ENCODE measurements around the gene ZNF714. TPM values are rescaled to one million over a fixed set of nuclear protein-coding genes. Genes with fewer than 3 reads are reported as not detected.

Gene ZNF714
- total and polyA plus RNA-seq, 2 of the 8 experiments (the other 6 are each of a cell fraction or from before 2014, with no cell fraction given): 16.4 to 74.2 TPM

GRCh38 chr19:21127001-21127400, 45.0 kb downstream of the ZNF714 start:
- H3K56ac ChIP-seq (replicated peaks; ENCODE audit: insufficient read length, low read depth, low read length): no peak overlapping the region
- TF ChIP-seq NANOG (IDR thresholded peaks at IDR 0.05; ENCODE audit: insufficient read depth, low read depth, low read length, poor library complexity, severe bottlenecking): no peak
- TF ChIP-seq JUN (IDR thresholded peaks at IDR 0.05; ENCODE audit: low read depth, low read length): no peak
- TF ChIP-seq HDAC6 (IDR thresholded peaks at IDR 0.05; ENCODE audit: low read depth, low read length): no peak
- TF ChIP-seq EZH2 (IDR thresholded peaks at IDR 0.05; ENCODE audit: low read depth, low read length, severe bottlenecking): no peak
- DNase-seq (ENCODE audit: low read depth in 1 of 2, low spot score in 2 of 2) (no peak), FAIRE-seq (no peak)
- H3K18ac ChIP-seq (ENCODE audit: extremely low read depth, low read length): no peak overlapping the region
- no peaks in the 10 kb centered on the region for H4K20me1 ChIP-seq (replicated peaks in 1 of 2; ENCODE audit: control insufficient read depth in 1 of 2, insufficient read depth in 2 of 2, low read length in 2 of 2)
- no peak overlapping the region for H3K4ac ChIP-seq (replicated peaks; ENCODE audit: insufficient read length, low read depth, low read length)
- H2AK5ac ChIP-seq (ENCODE audit: low read depth, low read length): no peak overlapping the region
- H3K4me3 ChIP-seq (ENCODE audit: extremely low read depth in 1 of 4, insufficient read depth in 2 of 4, low read depth in 3 of 4, low read length in 4 of 4): no peak overlapping the region
- H4K5ac ChIP-seq (ENCODE audit: insufficient read length, low read depth, low read length): no peak overlapping the region
- no peak overlapping the region for H3K4me2 ChIP-seq (ENCODE audit: insufficient read depth in 1 of 2, low read depth in 2 of 2, low read length in 2 of 2)
- H3K9me3 ChIP-seq (ENCODE audit: insufficient read depth in 2 of 2, low read depth in 1 of 2, low read length in 1 of 2): no peaks in the 10 kb centered on the region
- H2BK5ac ChIP-seq (ENCODE audit: low read depth, low read length): no peak overlapping the region
- POLR2A ChIA-PET (ENCODE audit: partially characterized antibody): interaction anchor here (0.7 to 1.8 kb wide), 5 partner anchors 8 to 186 kb away, joined by 3 to 8 read pairs (median 3); partner anchors contain the start of gene ZNF431
- no peak overlapping the region for H2AFZ ChIP-seq (ENCODE audit: low read length)
- no peaks in the 10 kb centered on the region for H3K79me2 ChIP-seq (ENCODE audit: control insufficient read depth in 1 of 2, insufficient read depth in 2 of 2, low read length in 2 of 2)
- no peak overlapping the region for H3K23ac ChIP-seq (ENCODE audit: insufficient read length)
- CTCF ChIA-PET (ENCODE audit: partially characterized antibody): no interaction called here
- H3K27ac ChIP-seq (ENCODE audit: low read depth, low read length): no peak overlapping the region
- H3K14ac ChIP-seq (ENCODE audit: insufficient read length): no peak overlapping the region
- H3K4me1 ChIP-seq (replicated peaks in 1 of 4; ENCODE audit: control insufficient read depth in 3 of 4, insufficient read depth in 4 of 4, low read length in 3 of 4): no peaks in the 10 kb centered on the region; a peak in 1 of 7 replicates
- H2BK120ac ChIP-seq (replicated peaks; ENCODE audit: low read depth, low read length): no peak overlapping the region
- no peaks in the 10 kb centered on the region for H3K79me1 ChIP-seq (ENCODE audit: low read depth, low read length)
- no peak overlapping the region for H4K8ac ChIP-seq (ENCODE audit: extremely low read depth, insufficient read depth, low read length)
- no peak overlapping the region for H2BK20ac ChIP-seq (ENCODE audit: low read length)
- H3K36me3 ChIP-seq (ENCODE audit: control insufficient read depth in 2 of 4, insufficient read depth in 4 of 4, low read length in 3 of 4): peaks cover 0 to 6% (median 0%) of the 10 kb centered on the region in 4 experiments; a peak in 1 of 8 replicates
- WGBS, 2 experiments (ENCODE audit: extremely low coverage in 1 of 2, insufficient coverage in 1 of 2, insufficient read length in 1 of 2, insufficient replicate concordance in 2 of 2, low coverage in 1 of 2, low lambda C conversion rate in 2 of 2, missing lambda C conversion rate in 1 of 2): 65% methylated on average over 2 of the region's 2 CpGs; no CpG with 5 or more reads in 1 of the 2 experiments
- H3K9ac ChIP-seq (replicated peaks in 1 of 4; ENCODE audit: extremely low read depth in 1 of 4, low read depth in 3 of 4, low read length in 3 of 4): no peak overlapping the region
- no peaks in the 10 kb centered on the region for H3K27me3 ChIP-seq (replicated peaks in 1 of 4; ENCODE audit: control insufficient read depth in 3 of 4, extremely low read depth in 1 of 4, insufficient read depth in 3 of 4, low read length in 3 of 4)
- H3K23me2 ChIP-seq (ENCODE audit: low read depth, low read length): no peaks in the 10 kb centered on the region
- no peak overlapping the region for H2BK12ac ChIP-seq (ENCODE audit: low read depth, low read length)
- H2BK15ac ChIP-seq (ENCODE audit: low read length): no peak overlapping the region
- H4K91ac ChIP-seq (replicated peaks; ENCODE audit: insufficient read length, low read length): no peak overlapping the region
